ENCODE data around the gene DLG3. TPM values are rescaled to one million over a fixed set of nuclear protein-coding genes. Genes with fewer than 3 reads are reported as not detected.

Gene DLG3
- total RNA-seq, 1 experiment from 2014 or later, result 71.2 TPM

- no peak overlapping the region for H3K4me3 Mint-ChIP-seq
- no peak overlapping the region for H4K8ac ChIP-seq (replicated peaks; ENCODE audit: insufficient read length, low read depth, low read length)
- H4K5ac ChIP-seq (ENCODE audit: insufficient read length, low read depth, low read length), result no peak overlapping the region
- H2AFZ ChIP-seq (ENCODE audit: low read length), result no peak overlapping the region
- TF ChIP-seq CTCF (conservative IDR thresholded peaks at IDR 0.05), result no peak
- no peak overlapping the region for H3K4me2 ChIP-seq (ENCODE audit: insufficient read depth, insufficient read length, low read length)
- no peak overlapping the region for H3K27ac Mint-ChIP-seq
- no peak overlapping the region for H3K4ac ChIP-seq (ENCODE audit: low read depth, low read length)
- no peak overlapping the region for H3K14ac ChIP-seq (ENCODE audit: insufficient read depth, low read length)
- no peak overlapping the region for H2BK12ac ChIP-seq (ENCODE audit: insufficient read length, low read depth, low read length)
- H2BK15ac ChIP-seq (ENCODE audit: low read depth, low read length), result no peak overlapping the region
- no peak for DNase-seq
- H3K27me3 ChIP-seq (ENCODE audit: insufficient read depth, low read length), result no peaks in the 10 kb centered on the region
- no peak overlapping the region for H3K9ac ChIP-seq (ENCODE audit: extremely low read depth, insufficient read length, low read length)
- no peak overlapping the region for H4K91ac ChIP-seq (ENCODE audit: insufficient read length, low read depth, low read length)
- H3K23ac ChIP-seq (ENCODE audit: insufficient read length, low read depth, low read length), result no peak overlapping the region
- no peak overlapping the region for H2AK5ac ChIP-seq (ENCODE audit: insufficient read length, low read length)
- H3K9me3 Mint-ChIP-seq, result peaks cover 52 to 63% of the 10 kb centered on the region in 2 experiments
- no peaks in the 10 kb centered on the region for H3K4me1 ChIP-seq (ENCODE audit: insufficient read depth, low read length)
- peaks cover 12 to 26% of the 10 kb centered on the region in 2 experiments for H3K4me1 Mint-ChIP-seq
- no peak overlapping the region for H3K56ac ChIP-seq (ENCODE audit: insufficient read length, low read depth, low read length)
- H2BK120ac ChIP-seq (ENCODE audit: low read depth, low read length, poor library complexity, severe bottlenecking), result no peak overlapping the region
- H3K27ac ChIP-seq (ENCODE audit: insufficient read length, low read depth, low read length), result no peak overlapping the region
- H3K79me2 ChIP-seq (ENCODE audit: insufficient read depth, low read length), result peaks cover 8% of the 10 kb centered on the region; the same call in 1 of the 2 replicates
- H4K20me1 ChIP-seq (ENCODE audit: control insufficient read depth, insufficient read depth, insufficient read length), result no peaks in the 10 kb centered on the region
- H3K9me3 ChIP-seq (ENCODE audit: control insufficient read depth, low read depth, low read length), result peaks cover 9% of the 10 kb centered on the region
- WGBS (ENCODE audit: extremely low coverage, insufficient read length, low lambda C conversion rate), result no CpG with 5 or more reads among the region's 1 CpG
- H2BK20ac ChIP-seq (ENCODE audit: low read depth, low read length, poor library complexity, severe bottlenecking), result no peak overlapping the region
- no peak overlapping the region for H3K18ac ChIP-seq (ENCODE audit: insufficient read length, low read depth, low read length)
- peaks cover 13 to 52% (median 43%) of the 10 kb centered on the region in 3 experiments for H3K36me3 Mint-ChIP-seq (ENCODE audit: insufficient read depth in 1 of 3, low read depth in 3 of 3)
- H3K23me2 ChIP-seq (ENCODE audit: insufficient read length, low read depth, low read length, poor library complexity, severe bottlenecking), result no peaks in the 10 kb centered on the region
- no peak overlapping the region for H3T11ph ChIP-seq (ENCODE audit: low read length)
- H2BK5ac ChIP-seq (ENCODE audit: insufficient read length, low read length), result no peak overlapping the region
- H3K27me3 Mint-ChIP-seq (ENCODE audit: low read depth), result no peaks in the 10 kb centered on the region
- H3K79me1 ChIP-seq (ENCODE audit: insufficient read depth, low read depth, low read length, poor library complexity, severe bottlenecking), result no peaks in the 10 kb centered on the region
Observed at GRCh38 chrX:70468709-70469108, 24.1 kb downstream of the DLG3 start.

All from H9 (cell line).